GM19043 (cell line): ENCODE results near the gene FXYD6.
"Not testable (repeated sequence)": the region's sequence is repeated elsewhere in the genome, so short reads cannot be mapped to it uniquely, and the experiment has no call there.

Experiments
- ATAC-seq: cut with Tn5 transposase; IDR thresholded peaks from one replicate; pipeline ENCODE4 v1.9.1; 2021; ENCODE audit warnings: low read depth; ENCODE audit not compliant: unreplicated experiment

Gene FXYD6

DNA sequence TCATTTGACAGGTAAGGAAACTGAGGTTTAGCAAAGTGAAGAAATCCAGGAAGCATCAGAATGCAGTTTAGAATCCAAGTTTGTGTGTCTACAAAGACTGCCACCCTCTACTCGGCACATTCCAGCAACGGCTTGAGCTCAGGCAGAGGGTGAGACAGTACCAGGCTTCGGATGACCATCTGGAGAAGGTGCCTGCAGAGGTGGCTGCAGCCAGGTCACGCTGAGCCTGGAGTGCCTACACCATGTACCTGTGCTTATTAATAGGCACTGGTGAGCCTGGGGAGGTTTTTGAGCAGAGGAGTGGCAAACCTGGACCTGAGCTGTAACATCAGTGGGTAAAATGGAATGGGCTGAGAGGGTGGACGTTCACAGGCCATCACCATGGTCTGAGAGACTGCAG is 4.7 kb downstream of the FXYD6 start:
- ATAC-seq, result no peak

- ATAC-seq, result no peak
Observed at GRCh38 chr11:117871160-117871559, 5.3 kb downstream of the FXYD6 start.

GRCh38 chr11:117870103-117870952 is 6.1 kb downstream of the FXYD6 start:
- ATAC-seq, result no peak

- ATAC-seq, result no peak
Observed at GRCh38 chr11:117869604-117870003, 6.9 kb downstream of the FXYD6 start.

DNA sequence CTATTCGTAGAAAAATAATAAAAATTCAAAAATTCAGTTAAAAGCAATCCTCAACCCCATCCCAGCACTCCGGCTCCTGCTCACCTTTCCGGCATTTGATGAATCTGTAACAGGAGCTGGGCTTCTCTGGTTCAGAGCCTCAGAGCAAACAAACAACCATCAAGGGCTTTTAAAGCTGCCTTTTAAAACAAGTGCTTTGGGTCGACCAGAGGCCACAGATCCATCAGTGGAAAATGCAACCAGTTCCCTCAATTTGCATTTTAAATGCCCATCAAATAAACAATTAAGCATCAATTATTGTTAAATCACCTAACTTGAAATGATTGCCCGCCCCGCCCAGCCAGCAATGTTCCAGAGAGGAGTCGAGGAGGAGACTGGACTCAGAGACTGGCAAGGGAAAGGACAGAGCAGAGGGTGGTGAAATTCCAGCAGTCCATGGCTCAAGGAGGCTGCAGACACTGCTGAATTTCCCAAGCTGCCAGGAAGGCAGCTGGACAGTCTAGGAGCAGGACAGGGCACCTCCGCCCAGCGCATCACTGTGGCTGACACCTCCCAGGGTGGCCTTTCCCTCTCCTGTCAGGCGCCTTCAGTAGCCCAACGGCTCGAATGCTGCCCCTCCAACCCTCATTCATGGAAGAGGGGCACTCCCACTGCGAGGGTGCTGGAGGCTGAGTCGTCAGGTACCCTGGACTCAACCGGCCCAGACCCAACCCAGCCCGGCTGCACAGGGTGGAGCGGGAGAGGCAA is 7.5 kb downstream of the FXYD6 start:
- no peak for ATAC-seq

DNA sequence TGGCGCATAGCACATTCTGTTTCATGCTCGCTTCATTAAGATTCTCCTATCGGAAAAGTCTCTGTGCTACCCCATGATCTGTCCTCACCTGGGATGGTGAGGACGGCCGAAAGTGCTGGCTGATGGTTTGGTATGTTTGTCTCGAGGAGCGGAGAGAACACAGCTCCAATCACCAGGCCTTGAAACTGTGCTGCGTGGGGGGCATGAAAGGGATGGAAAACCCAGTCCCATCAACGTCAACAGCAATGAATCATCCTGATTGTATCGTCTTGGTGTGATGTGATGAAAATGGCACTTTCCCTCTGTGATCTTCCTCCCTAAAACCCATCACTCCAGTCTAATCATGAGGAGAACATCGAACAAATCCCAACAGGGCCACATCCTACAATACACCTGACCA is 8.4 kb downstream of the FXYD6 start:
- ATAC-seq, result no peak

- ATAC-seq, result no peak
Observed at GRCh38 chr11:117866526-117866925, 9.9 kb downstream of the FXYD6 start.

- not testable (repeated sequence) for ATAC-seq
Observed at GRCh38 chr11:117865546-117865945, 10.9 kb downstream of the FXYD6 start.

- no peak for ATAC-seq
Observed at GRCh38 chr11:117863383-117863782, 13.1 kb downstream of the FXYD6 start.

DNA sequence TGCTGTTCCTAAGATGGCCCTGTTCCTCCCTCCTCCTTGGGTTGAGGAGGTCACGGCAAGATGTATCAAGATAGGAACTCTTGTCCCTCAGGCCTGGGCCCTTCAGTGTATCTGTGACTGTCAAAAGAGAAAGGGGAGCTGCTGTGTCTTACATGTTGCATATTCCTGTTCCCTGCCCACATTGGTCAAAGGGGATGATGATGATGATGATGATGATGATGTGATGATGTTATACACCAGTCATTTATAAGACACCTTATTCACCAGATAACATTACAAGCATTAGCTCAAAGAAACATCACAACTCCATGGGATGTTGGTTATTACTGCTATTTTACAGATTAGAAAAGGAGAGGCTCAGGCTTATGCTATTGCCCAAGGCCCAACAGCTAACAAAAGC is 13.7 kb downstream of the FXYD6 start:
- ATAC-seq, result no peak

GRCh38 chr11:117862019-117862725 is 14.3 kb downstream of the FXYD6 start:
- no peak for ATAC-seq

DNA sequence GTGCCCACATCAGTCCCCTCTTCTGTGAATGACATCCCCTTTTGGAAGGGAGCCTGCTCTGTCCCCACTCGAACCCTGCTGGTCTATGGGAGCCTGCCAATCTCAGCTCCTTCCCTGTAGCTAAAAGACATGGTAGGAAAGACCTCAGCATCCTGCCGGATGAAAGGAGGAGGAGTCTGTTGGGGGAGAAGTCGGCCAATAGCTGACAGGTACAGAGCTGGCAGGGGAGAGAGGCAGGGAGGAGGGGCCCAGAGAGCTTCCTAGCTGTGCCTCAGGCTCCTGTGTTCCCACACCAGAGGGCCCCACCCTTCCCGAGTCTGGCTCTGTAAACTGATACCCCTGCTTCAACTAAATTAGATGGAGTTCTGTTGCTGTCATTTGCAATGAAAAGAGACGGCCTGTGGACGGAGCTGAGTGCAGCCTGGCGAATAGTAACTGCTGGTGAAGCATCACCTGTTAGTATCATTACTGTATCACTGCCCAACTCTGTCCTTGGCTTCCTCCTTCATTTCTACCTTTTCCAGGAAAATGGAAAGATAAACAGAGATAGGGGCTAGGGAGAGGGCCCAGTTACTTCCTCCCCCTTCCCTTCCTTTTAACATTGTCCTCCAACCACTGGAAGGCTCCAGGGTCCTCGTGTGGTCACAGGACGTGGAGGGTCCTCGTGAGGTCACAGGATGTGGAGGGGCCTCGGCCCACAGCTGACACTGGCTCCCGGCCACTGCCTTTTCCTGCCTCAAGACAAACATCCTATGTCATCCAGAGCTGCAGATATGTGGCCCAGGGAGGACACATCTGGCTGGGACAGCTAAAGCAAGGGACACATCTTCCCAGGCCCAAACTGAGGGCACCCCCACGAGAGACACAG is 15.1 kb downstream of the FXYD6 start:
- ATAC-seq, result no peak

DNA sequence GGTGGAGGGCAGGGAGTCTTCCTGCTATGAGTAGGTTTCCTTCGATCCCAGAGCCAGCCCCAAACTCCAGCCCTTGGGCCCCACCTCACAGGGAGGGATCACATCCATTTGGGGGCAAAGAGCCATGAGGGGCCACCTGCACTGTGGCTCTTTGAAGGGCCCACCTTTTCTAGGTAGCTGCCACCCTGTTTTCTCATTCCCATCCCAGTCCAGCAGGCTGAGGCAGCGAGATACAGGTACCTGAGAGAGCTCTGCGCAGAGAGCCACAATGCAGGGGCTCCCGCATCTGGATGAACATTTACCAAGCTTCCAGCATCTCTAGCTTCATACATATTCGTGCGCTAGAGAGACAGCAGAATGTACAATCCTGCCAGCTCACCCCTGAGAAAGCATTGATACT is 16.3 kb downstream of the FXYD6 start:
- no peak for ATAC-seq

GRCh38 chr11:117859488-117860112 is 16.9 kb downstream of the FXYD6 start:
- ATAC-seq, result no peak

GRCh38 chr11:117859061-117859460 is 17.4 kb downstream of the FXYD6 start:
- no peak for ATAC-seq

GRCh38 chr11:117857734-117858414 is 18.6 kb downstream of the FXYD6 start:
- ATAC-seq, result no peak

DNA sequence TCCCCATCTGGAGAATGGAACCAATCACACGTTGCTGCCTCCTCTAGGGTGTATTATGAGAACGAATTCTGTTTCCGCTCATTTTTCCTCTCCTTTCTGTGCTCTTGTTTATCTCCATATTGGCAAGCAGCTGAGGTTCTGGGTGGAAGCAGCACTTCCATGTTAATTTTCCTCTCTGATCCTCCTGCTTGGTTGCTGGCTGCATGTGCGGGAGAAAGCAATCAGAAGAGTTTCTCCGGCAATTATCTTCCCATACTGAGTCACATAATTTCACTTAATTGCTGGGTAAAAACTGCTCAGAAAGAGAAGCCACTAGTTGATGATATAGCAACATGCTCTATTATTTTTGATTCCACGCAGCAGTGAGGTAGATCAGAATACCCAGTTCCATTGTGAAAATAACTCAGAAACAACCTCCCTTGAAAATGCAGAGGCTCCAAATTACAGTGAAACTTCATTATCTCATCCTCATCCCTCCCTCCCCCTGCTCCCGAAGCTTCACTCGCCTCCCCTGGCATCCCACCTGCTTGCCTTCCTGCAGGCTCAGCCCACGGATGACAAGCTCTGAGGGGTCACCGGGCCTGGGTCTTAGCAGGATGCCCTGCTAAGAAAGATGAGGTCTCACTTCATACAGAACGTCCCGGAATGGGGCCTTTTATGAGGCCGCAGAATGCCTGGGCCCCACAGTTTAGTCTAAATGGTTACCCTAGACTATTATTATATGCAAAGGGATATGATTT is 20.4 kb downstream of the FXYD6 start:
- ATAC-seq, result no peak

DNA sequence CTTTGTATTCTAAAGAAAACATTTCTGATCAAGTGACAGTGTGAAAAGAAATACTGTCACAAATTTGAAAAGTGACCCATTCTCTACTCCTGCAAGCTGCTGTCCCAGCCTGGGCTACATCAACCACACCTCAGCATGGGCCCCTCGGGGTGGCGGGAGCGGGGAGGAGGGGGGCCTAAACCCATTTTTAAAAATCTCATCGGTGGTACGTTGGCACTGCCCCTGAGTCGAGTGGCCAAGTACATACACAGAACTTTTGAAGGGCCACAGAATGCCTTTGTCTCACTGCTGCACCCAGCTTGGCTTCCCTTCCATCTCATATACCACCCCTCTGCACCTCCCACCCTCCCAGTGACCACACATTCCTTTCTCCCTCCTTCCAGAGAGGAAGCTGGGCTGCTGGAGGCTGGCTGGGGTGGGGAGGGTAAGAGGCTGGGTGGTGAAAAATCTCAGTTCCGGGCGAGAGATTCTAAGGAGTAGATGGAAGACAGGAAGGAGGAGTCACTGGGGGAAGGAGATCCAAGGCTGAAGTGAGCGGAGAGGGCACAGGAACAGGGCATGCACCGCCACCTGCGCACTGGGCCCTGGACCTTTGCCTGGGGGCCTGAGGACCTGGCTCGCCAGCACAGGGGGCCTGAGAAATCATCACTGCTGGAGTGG is 21.1 kb downstream of the FXYD6 start:
- ATAC-seq, result no peak
